K562 treated with DMSO at 1 percent for 48 hours (cell line): ENCODE results near the gene ERMP1. TPM values are rescaled to one million over a fixed set of nuclear protein-coding genes. Genes with fewer than 3 reads are reported as not detected.

Experiments
- total RNA-seq: library from RNA; unstranded; fragments of 300-600 nt; gene quantifications from 2 replicates; pipeline ENCODE4 v1.2.3, GENCODE V29; 2022; ENCODE audit warnings: low replicate concordance; ENCODE audit errors: extremely low read depth

ERMP1 gene, protein sequence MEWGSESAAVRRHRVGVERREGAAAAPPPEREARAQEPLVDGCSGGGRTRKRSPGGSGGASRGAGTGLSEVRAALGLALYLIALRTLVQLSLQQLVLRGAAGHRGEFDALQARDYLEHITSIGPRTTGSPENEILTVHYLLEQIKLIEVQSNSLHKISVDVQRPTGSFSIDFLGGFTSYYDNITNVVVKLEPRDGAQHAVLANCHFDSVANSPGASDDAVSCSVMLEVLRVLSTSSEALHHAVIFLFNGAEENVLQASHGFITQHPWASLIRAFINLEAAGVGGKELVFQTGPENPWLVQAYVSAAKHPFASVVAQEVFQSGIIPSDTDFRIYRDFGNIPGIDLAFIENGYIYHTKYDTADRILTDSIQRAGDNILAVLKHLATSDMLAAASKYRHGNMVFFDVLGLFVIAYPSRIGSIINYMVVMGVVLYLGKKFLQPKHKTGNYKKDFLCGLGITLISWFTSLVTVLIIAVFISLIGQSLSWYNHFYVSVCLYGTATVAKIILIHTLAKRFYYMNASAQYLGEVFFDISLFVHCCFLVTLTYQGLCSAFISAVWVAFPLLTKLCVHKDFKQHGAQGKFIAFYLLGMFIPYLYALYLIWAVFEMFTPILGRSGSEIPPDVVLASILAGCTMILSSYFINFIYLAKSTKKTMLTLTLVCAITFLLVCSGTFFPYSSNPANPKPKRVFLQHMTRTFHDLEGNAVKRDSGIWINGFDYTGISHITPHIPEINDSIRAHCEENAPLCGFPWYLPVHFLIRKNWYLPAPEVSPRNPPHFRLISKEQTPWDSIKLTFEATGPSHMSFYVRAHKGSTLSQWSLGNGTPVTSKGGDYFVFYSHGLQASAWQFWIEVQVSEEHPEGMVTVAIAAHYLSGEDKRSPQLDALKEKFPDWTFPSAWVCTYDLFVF
- total RNA-seq: not detected in 2 replicates

DNA sequence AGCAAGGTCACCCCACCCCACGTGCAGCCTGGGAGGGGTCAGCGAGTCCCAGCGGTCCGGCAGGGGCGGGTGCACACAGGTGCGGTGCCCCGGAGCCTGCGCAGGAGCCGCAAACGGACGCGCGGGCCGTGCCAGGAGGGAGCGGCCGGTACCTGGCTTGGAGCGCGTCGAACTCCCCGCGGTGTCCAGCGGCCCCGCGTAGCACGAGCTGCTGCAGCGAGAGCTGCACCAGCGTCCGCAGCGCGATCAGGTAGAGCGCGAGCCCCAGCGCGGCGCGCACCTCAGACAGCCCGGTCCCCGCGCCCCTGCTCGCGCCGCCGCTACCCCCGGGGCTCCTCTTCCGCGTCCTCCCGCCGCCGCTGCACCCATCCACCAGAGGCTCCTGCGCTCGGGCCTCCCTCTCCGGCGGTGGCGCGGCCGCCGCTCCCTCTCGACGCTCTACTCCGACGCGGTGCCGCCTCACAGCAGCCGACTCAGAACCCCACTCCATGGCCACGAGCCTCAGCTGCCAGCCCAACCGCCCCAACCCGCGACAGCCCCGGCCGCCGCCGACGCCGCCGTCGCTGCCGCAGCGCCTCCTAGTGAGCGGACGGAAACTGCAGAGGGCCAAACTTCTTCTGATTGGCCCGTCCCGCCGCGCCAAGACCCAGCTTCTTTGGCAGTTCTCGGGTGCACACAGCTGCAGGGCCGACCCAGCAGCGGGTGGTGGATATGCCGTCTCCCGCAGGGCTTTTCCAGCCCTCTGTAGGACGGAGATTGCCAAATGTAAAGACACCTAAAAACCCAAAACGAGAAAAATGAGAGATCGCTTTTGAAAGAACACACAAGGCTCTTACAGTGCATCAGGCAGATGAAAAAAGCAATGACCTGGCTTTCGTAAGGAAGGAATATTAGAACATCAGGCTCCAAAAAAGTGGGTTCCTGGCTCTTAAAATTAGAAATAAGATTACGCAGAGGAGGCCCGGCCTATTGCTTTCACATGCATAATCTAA lies at the start of gene ERMP1:
Gene ERMP1, minus strand, starts transcription at position 580 of the 992 bp plus-strand sequence. Its CDS starts 90 bp downstream, at position 490.

Other genes with a start within 250 kb of the ERMP1 start
- gene RIC1, start 204.0 kb downstream of the ERMP1 start, total RNA-seq: not detected in 2 replicates
- not detected in 2 replicates for gene MLANA, start 57.8 kb upstream of the ERMP1 start, total RNA-seq
- not detected in 2 replicates for gene RANBP6, start 182.5 kb upstream of the ERMP1 start, total RNA-seq